ENCODE data around the gene LYPLAL1. TPM values are rescaled to one million over a fixed set of nuclear protein-coding genes. Genes with fewer than 3 reads are reported as not detected.

LYPLAL1 gene
- total and polyA plus RNA-seq, 5 donors, result 45.8 to 84.2 (median 54.0) TPM

DNA sequence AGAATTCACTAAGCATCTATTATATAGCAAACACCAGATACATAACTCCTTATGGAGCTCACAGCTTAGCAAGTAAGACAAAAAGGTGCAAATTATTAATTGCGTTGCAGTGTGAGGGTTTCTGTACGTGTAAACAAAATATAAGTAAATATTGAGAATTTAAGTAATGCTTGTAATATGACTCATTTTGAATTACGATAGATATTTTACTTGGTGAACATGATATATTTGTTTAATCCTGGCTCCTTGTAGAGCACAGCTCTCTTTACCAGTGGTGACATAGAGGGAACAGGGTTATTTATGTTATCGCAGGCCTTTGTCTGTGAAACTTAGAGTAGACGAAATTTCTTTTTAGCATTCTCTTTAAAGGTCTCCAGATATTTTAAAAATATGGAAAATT lies 36.4 kb downstream of the LYPLAL1 start:
- DNase-seq (no peak), ATAC-seq (no peak)
- Histone ChIP-seq H3K4me3 (ENCODE audit: low read length) (no peak overlapping the region), H3K4me1 (ENCODE audit: control insufficient read depth, insufficient read depth, low read length) (no peaks in the 10 kb centered on the region), H3K27ac (ENCODE audit: low read length) (no peak overlapping the region), H3K27me3 (ENCODE audit: control insufficient read depth, insufficient read depth) (no peaks in the 10 kb centered on the region), H3K9me3 (ENCODE audit: control insufficient read depth, low read length) (no peaks in the 10 kb centered on the region)
- 96% methylated on average over 5 of the region's 5 CpGs for WGBS
- intact Hi-C loops (cut with DNase I), result no loop called here

DNA sequence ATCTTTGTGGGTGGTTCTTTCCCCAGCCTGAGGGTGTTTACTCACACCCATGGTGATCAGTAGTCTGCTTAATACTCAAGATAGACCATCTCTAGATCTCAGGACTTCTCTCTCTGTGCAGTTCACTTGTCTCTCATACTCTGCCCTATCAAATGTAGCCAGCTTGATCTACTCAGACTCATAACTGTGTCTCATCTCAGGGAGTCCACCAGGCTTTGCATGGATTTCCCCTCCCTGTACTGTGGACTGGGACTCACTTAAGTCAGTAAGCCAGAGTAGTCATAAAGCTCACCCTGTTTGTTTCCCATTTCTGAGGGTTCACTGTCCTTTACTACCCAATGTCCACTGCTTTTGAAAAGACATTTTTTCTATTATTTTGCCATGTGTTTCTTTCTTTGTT lies 41.8 kb downstream of the LYPLAL1 start:
- no peak for ATAC-seq
- no peaks in the 10 kb centered on the region for H3K9me3 ChIP-seq (ENCODE audit: control insufficient read depth, low read length)
- no peaks in the 10 kb centered on the region for H3K4me1 ChIP-seq (ENCODE audit: control insufficient read depth, insufficient read depth, low read length)
- no peak overlapping the region for H3K4me3 ChIP-seq (ENCODE audit: low read length)
- no peak overlapping the region for H3K27ac ChIP-seq (ENCODE audit: low read length)
- no peak for DNase-seq
- no peaks in the 10 kb centered on the region for H3K27me3 ChIP-seq (ENCODE audit: control insufficient read depth, insufficient read depth)
- intact Hi-C loops (cut with DNase I), result no loop called here

DNA sequence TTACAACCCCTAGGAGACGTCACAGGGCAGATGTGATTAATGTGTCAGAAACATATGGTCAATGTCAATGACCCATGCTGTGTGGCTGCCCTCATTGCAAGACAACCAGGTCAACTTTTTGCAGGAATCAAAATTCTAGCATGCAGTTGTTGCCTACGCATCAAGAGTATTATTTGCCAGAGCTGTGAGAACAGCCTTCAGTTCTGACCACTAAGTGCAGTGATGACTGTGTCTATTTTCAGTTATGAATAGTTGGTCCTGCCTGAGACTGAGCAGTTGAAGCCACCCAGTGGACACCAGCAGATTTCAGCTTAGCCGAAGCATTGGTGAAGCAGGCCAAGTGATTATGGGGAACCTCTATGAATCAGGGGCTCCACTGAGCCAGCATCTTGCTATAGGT lies 47.3 kb downstream of the LYPLAL1 start:
- no peaks in the 10 kb centered on the region for H3K9me3 ChIP-seq (ENCODE audit: control insufficient read depth, low read length)
- DNase-seq, result no peak
- intact Hi-C loops (cut with DNase I), result no loop called here
- H3K27ac ChIP-seq (ENCODE audit: low read length), result no peak overlapping the region
- H3K4me1 ChIP-seq (ENCODE audit: control insufficient read depth, insufficient read depth, low read length), result no peaks in the 10 kb centered on the region
- no peak overlapping the region for H3K4me3 ChIP-seq (ENCODE audit: low read length)
- no peaks in the 10 kb centered on the region for H3K27me3 ChIP-seq (ENCODE audit: control insufficient read depth, insufficient read depth)
- ATAC-seq, result peak; percentile 35 to 48
- WGBS, result 88% methylated on average over 3 of the region's 3 CpGs

DNA sequence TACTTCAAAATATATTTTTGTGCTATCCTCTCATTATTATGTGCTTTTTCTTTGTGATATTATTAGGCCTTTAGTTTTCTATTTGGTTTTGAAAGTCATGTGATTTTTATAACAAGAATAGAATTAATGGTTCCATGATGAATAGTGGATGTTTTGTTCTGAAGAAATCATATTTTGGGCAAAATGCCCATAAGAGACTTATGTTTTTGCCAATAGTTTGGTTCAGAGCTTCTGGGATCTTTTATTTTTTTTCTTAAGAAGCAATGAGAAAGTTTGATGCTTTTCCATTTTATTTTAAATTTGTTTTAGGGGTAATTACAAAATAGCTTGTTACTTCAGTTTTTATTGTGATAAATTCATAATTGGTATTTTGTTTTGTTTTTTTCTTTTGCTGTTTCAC lies 49.8 kb downstream of the LYPLAL1 start:
- intact Hi-C loops (cut with DNase I), result no loop called here
- H3K9me3 ChIP-seq (ENCODE audit: control insufficient read depth, low read length), result no peaks in the 10 kb centered on the region

DNA sequence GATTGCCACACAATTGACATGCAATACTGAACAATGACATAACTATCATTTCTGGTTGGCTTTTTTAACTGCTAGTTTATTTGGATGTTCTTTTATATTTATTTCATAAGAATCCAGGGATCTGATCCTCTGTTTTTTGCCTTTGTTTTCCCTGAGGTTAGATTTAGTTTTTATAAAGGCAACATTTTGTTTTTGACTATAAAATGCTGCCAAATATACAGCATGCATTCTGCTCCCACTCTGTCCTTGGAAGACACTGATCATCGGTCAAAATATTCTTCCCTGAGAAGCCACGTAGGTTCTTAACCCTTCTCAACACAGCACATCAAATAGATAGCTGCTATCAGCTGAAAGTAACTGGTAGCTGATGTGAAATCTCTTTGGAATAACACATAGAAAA lies 52.5 kb downstream of the LYPLAL1 start:
- ATAC-seq (no peak), DNase-seq (no peak)
- intact Hi-C loops (cut with DNase I), result no loop called here
- Histone ChIP-seq H3K27ac (ENCODE audit: low read length) (no peak overlapping the region), H3K9me3 (ENCODE audit: control insufficient read depth, low read length) (no peaks in the 10 kb centered on the region), H3K4me3 (ENCODE audit: low read length) (no peak overlapping the region), H3K4me1 (ENCODE audit: control insufficient read depth, insufficient read depth, low read length) (no peaks in the 10 kb centered on the region), H3K27me3 (ENCODE audit: control insufficient read depth, insufficient read depth) (no peaks in the 10 kb centered on the region)
- 48% methylated on average over 2 of the region's 2 CpGs for WGBS

More for the DNA sequence above, 49.8 kb downstream of the LYPLAL1 start:
- DNase-seq, result no peak
- ATAC-seq, result no peak
- Histone ChIP-seq H3K27ac (ENCODE audit: low read length) (no peak overlapping the region), H3K4me1 (ENCODE audit: control insufficient read depth, insufficient read depth, low read length) (no peaks in the 10 kb centered on the region), H3K27me3 (ENCODE audit: control insufficient read depth, insufficient read depth) (no peaks in the 10 kb centered on the region), H3K4me3 (ENCODE audit: low read length) (no peak overlapping the region)

DNA sequence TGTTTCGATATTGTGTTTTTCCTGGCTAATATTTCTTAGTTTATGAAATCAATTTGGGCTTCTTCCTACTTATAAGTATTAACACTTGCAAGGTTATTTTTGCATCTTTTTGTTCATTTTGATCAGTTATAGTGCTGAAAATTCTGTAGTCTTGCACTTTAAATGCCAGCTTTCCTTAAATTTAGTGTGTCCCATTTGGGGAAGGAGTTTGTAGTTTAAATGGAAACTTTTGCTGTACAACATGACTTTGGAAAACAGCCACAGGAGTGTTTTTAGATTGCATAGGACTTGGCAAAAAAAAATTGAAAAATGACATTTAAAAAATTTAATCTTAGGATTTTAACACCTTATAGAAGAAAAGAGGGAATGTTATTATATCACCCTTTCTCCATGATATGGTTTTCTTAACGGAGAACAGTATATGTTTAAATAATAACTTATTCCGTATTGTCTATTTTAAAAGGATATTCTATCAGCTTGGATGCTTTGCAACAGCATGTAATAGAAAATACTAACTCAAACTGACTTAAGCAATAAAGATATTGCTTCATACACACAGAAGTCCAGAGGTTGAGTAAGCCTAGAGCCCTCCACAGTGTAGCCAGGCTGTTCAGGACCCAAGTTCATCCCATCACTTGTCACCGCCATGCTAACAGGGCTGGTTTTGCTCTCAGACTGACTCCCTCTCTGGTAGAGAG lies 53.8 kb downstream of the LYPLAL1 start:
- DNase-seq (peak in 2 of 3 donors; percentile 37 to 47), ATAC-seq (peak; percentile 61 to 70)
- no peaks in the 10 kb centered on the region for H3K27me3 ChIP-seq (ENCODE audit: control insufficient read depth, insufficient read depth)
- H3K4me1 ChIP-seq (ENCODE audit: control insufficient read depth, insufficient read depth, low read length), result no peaks in the 10 kb centered on the region
- intact Hi-C loops (cut with DNase I), result no loop called here
- 56% methylated on average over 4 of the region's 4 CpGs for WGBS
- no peak overlapping the region for H3K4me3 ChIP-seq (ENCODE audit: low read length)
- no peak overlapping the region for H3K27ac ChIP-seq (ENCODE audit: low read length)
- no peaks in the 10 kb centered on the region for H3K9me3 ChIP-seq (ENCODE audit: control insufficient read depth, low read length)

DNA sequence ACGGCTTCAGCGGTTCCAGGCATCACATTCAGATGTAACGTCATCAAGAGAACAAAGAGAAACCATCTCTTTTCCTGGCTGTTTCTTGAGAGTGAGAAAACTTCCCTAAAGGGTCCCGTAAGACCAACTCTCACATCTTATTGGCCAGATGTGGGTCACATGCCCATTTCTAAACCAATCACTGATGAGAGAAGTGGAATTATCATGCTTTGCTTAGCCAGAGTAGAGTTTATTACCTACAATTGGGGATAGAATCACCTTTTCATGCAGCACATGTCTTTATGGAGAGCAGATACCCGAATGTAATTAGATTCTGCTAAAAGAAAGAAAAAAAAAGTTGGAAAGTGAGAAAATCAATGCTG lies 54.4 kb downstream of the LYPLAL1 start:
- intact Hi-C loops (cut with DNase I), result no loop called here
- ATAC-seq, result no peak

DNA sequence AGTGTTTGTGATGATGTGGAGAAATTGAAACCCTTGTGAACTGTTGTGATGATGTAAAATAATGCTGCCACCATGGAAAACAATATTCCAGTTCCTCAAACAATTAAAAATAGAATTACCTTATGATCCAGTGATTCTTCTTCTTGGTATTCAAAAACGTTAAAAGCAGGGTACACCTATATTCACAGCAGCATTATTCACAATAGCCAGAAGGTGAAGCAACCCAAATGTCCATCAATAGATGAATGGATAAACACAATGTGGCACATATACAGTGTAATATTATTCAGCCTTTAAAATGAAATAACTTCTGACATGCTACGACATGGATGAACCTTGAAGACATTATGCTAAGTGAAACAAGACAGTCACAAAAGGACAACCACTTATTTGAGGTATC lies 59.2 kb downstream of the LYPLAL1 start:
- no peak for DNase-seq
- intact Hi-C loops (cut with DNase I), result no loop called here
- Histone ChIP-seq H3K27me3 (ENCODE audit: control insufficient read depth, insufficient read depth) (no peaks in the 10 kb centered on the region), H3K27ac (ENCODE audit: low read length) (no peak overlapping the region), H3K4me1 (ENCODE audit: control insufficient read depth, insufficient read depth, low read length) (no peaks in the 10 kb centered on the region), H3K4me3 (ENCODE audit: low read length) (no peak overlapping the region), H3K9me3 (ENCODE audit: control insufficient read depth, low read length) (no peaks in the 10 kb centered on the region)
- 91% methylated on average over 2 of the region's 2 CpGs for WGBS
- ATAC-seq, result no peak

More for the DNA sequence above, 54.4 kb downstream of the LYPLAL1 start:
- Histone ChIP-seq H3K4me1 (ENCODE audit: control insufficient read depth, insufficient read depth, low read length) (no peaks in the 10 kb centered on the region), H3K27me3 (ENCODE audit: control insufficient read depth, insufficient read depth) (no peaks in the 10 kb centered on the region), H3K27ac (ENCODE audit: low read length) (no peak overlapping the region), H3K9me3 (ENCODE audit: control insufficient read depth, low read length) (no peaks in the 10 kb centered on the region), H3K4me3 (ENCODE audit: low read length) (no peak overlapping the region)
- no peak for DNase-seq
- 87% methylated on average over 5 of the region's 5 CpGs for WGBS

DNA sequence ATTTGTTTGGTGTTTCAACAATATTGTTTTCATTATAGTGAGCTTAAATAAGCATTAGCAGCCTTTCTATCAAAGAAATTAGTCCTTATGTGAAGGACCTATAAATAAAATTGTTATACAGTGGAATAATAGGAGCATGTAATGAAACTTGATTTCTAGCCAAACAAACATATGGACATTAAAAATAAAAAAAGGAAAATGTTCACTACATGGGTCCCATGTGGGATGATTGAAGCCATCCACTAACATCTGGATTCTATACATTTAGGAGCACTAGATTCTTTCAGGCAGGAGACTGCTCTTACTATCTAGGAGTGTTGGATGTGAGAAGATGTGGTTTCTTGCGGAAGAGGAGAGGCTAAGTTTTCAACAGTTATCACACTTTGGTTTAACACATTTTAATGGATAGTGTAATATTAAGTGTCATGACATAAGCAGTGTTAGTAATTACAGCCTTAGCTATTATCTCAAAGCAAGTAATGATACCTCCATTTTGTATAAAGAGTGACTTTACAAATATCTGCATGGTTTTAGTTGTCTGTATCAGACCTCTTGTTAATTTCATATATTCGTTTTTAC lies 62.3 kb downstream of the LYPLAL1 start:
- ATAC-seq (no peak), DNase-seq (no peak)
- no peaks in the 10 kb centered on the region for H3K27me3 ChIP-seq (ENCODE audit: control insufficient read depth, insufficient read depth)
- H3K4me1 ChIP-seq (ENCODE audit: control insufficient read depth, insufficient read depth, low read length), result no peaks in the 10 kb centered on the region
- no peak overlapping the region for H3K27ac ChIP-seq (ENCODE audit: low read length)
- 87% methylated on average over 2 of the region's 2 CpGs for WGBS
- intact Hi-C loops (cut with DNase I), result no loop called here
- H3K9me3 ChIP-seq (ENCODE audit: control insufficient read depth, low read length), result no peaks in the 10 kb centered on the region
- no peak overlapping the region for H3K4me3 ChIP-seq (ENCODE audit: low read length)

DNA sequence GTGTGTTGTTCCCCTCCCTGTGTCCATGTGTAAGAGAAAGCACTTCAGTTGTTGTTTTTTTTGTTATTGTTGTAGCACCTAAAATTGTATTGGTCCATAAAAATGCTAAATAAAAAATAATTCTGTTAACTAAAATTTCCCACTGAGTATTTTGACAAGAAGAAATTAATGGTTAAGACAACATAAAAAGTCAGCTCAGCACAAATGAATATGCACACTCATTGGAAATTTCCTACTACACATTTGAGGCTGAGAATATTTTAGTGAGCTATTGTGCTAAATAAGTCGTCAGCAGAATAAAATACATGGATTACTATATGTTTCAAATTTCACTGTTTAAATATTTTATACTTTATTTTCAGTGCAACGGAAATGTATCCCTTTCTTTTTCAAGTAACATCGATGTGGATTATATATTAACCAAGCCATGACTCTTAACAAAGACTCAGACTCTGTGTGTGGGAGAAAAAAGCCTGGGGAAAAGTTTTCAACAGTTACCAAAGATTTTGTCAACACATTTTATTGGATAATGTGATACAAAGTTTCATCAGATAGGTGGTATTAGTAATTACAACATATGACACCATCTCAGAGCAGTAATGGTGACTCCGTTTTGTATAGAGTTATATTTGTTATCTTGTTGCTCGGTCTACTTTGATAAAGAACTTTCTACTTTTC lies 63.4 kb downstream of the LYPLAL1 start:
- no peaks in the 10 kb centered on the region for H3K4me1 ChIP-seq (ENCODE audit: control insufficient read depth, insufficient read depth, low read length)
- no peak overlapping the region for H3K27ac ChIP-seq (ENCODE audit: low read length)
- no peaks in the 10 kb centered on the region for H3K9me3 ChIP-seq (ENCODE audit: control insufficient read depth, low read length)
- H3K27me3 ChIP-seq (ENCODE audit: control insufficient read depth, insufficient read depth), result no peaks in the 10 kb centered on the region
- ATAC-seq (no peak), DNase-seq (no peak)
- 95% methylated on average over 5 of the region's 5 CpGs for WGBS
- H3K4me3 ChIP-seq (ENCODE audit: low read length), result no peak overlapping the region
- intact Hi-C loops (cut with DNase I), result no loop called here

DNA sequence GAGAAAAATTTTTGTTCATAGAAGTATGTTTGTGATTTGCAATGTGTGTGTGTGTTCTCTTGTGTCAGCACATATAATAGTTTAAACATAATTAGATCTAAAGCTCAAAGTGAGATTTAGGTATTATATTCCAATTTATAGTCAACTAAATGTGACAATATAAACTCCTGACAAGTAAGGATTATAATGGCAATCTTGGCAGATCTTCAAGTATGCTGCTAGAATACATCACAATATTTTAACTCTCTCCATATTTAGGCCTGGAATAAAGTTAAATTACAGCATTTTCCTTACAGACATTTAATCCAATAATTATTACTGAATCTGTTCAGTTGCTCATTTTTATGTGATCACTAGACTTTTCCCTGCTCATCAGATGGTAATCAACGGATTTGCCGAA lies 65.8 kb downstream of the LYPLAL1 start:
- no peak for ATAC-seq
- H3K9me3 ChIP-seq (ENCODE audit: control insufficient read depth, low read length), result no peaks in the 10 kb centered on the region

More for the DNA sequence above, 65.8 kb downstream of the LYPLAL1 start:
- no peaks in the 10 kb centered on the region for H3K27me3 ChIP-seq (ENCODE audit: control insufficient read depth, insufficient read depth)
- no peak overlapping the region for H3K4me3 ChIP-seq (ENCODE audit: low read length)
- DNase-seq, result no peak
- 94% methylated on average over 2 of the region's 2 CpGs for WGBS
- no peaks in the 10 kb centered on the region for H3K4me1 ChIP-seq (ENCODE audit: control insufficient read depth, insufficient read depth, low read length)
- H3K27ac ChIP-seq (ENCODE audit: low read length), result no peak overlapping the region
- intact Hi-C loops (cut with DNase I), result no loop called here

Measured in right cardiac atrium (tissue), 5 donors.